ENCODE results near the gene BRIP1.

- TF ChIP-seq RAD21 (conservative IDR thresholded peaks at IDR 0.05 in 1 of 2, IDR thresholded peaks at IDR 0.05 in 1 of 2) (no peak), POLR2A (IDR thresholded peaks at IDR 0.05; ENCODE audit: low read length) (no peak), EP300 (IDR thresholded peaks at IDR 0.05) (no peak), PHF8 (IDR thresholded peaks at IDR 0.05; ENCODE audit: borderline replicate concordance, low read depth) (no peak), BHLHE40 (IDR thresholded peaks at IDR 0.05; ENCODE audit: low read depth, low read length) (no peak)
- TF ChIP-seq, protein P1, sequence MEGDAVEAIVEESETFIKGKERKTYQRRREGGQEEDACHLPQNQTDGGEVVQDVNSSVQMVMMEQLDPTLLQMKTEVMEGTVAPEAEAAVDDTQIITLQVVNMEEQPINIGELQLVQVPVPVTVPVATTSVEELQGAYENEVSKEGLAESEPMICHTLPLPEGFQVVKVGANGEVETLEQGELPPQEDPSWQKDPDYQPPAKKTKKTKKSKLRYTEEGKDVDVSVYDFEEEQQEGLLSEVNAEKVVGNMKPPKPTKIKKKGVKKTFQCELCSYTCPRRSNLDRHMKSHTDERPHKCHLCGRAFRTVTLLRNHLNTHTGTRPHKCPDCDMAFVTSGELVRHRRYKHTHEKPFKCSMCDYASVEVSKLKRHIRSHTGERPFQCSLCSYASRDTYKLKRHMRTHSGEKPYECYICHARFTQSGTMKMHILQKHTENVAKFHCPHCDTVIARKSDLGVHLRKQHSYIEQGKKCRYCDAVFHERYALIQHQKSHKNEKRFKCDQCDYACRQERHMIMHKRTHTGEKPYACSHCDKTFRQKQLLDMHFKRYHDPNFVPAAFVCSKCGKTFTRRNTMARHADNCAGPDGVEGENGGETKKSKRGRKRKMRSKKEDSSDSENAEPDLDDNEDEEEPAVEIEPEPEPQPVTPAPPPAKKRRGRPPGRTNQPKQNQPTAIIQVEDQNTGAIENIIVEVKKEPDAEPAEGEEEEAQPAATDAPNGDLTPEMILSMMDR (IDR thresholded peaks at IDR 0.05): no peak
- TF ChIP-seq, protein P2, sequence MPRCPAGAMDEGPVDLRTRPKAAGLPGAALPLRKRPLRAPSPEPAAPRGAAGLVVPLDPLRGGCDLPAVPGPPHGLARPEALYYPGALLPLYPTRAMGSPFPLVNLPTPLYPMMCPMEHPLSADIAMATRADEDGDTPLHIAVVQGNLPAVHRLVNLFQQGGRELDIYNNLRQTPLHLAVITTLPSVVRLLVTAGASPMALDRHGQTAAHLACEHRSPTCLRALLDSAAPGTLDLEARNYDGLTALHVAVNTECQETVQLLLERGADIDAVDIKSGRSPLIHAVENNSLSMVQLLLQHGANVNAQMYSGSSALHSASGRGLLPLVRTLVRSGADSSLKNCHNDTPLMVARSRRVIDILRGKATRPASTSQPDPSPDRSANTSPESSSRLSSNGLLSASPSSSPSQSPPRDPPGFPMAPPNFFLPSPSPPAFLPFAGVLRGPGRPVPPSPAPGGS (IDR thresholded peaks at IDR 0.05): no peak
- TF ChIP-seq, protein P3, sequence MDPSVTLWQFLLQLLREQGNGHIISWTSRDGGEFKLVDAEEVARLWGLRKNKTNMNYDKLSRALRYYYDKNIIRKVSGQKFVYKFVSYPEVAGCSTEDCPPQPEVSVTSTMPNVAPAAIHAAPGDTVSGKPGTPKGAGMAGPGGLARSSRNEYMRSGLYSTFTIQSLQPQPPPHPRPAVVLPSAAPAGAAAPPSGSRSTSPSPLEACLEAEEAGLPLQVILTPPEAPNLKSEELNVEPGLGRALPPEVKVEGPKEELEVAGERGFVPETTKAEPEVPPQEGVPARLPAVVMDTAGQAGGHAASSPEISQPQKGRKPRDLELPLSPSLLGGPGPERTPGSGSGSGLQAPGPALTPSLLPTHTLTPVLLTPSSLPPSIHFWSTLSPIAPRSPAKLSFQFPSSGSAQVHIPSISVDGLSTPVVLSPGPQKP (IDR thresholded peaks at IDR 0.05; ENCODE audit: low read depth, low read length): no peak
These were observed 21.5 kb upstream of the BRIP1 start for GRCh38 chr17:61884864-61885263.
